GM12878 (cell line): ENCODE results near the gene YWHAQ. TPM values are rescaled to one million over a fixed set of nuclear protein-coding genes. Genes with fewer than 3 reads are reported as not detected.

Experiments used
- ATF3 ChIP-seq: IDR thresholded peaks from 2 replicates; pipeline ENCODE4 v1.6.1; 2011; ENCODE audit warnings: low read depth, mild to moderate bottlenecking, low read length, moderate library complexity, borderline replicate concordance; ENCODE audit errors: extremely low read depth
- BMI1 ChIP-seq: fragments of 450-650 bp; IDR thresholded peaks from 2 replicates; pipeline ENCODE4 v1.6.1; 2016; ENCODE audit warnings: mild to moderate bottlenecking, moderate library complexity, borderline replicate concordance
- CBFB ChIP-seq: IDR thresholded peaks from 2 replicates; pipeline ENCODE4 v1.6.1; 2016; ENCODE audit warnings: antibody characterized with exemption, low read depth
- CHD1 ChIP-seq: IDR thresholded peaks from 2 replicates; pipeline ENCODE4 v1.6.1; 2012; ENCODE audit warnings: low read depth, low read length, improper control_type of control experiment
- ELK1 ChIP-seq: IDR thresholded peaks from 2 replicates; pipeline ENCODE4 v1.6.1; 2012; ENCODE audit warnings: low read depth, low read length, improper control_type of control experiment
- EP300 ChIP-seq, 2 experiments: fragments of 150-350 bp in 1 of 2; IDR thresholded peaks; 2 replicates each; pipeline ENCODE4 v1.6.1; 2011 to 2012; ENCODE audit warnings: low read depth in 2 of 2, low read length in 2 of 2, borderline replicate concordance in 1 of 2, improper control_type of control experiment in 1 of 2, inconsistent platforms in 1 of 2; ENCODE audit not compliant: control insufficient read depth in 1 of 2
- IRF3 ChIP-seq: fragments of 450-650 bp; IDR thresholded peaks from 2 replicates; pipeline ENCODE4 v1.6.1; 2014; ENCODE audit warnings: mild to moderate bottlenecking
- MLLT1 ChIP-seq: fragments of 450-650 bp; IDR thresholded peaks from 2 replicates; pipeline ENCODE4 v1.6.1; 2016; ENCODE audit warnings: mild to moderate bottlenecking
- MTA3 ChIP-seq: IDR thresholded peaks from 2 replicates; pipeline ENCODE4 v1.6.1; 2012; ENCODE audit warnings: low read length, inconsistent platforms, borderline replicate concordance
- MXI1 ChIP-seq: fragments of 150-350 bp; IDR thresholded peaks from 2 replicates; pipeline ENCODE4 v1.6.1; 2011; ENCODE audit warnings: low read depth, mild to moderate bottlenecking, inconsistent platforms, low read length, improper control_type of control experiment
- MYC ChIP-seq: IDR thresholded peaks from 2 replicates; pipeline ENCODE4 v1.6.1; 2011; ENCODE audit warnings: mild to moderate bottlenecking, low read length, moderate library complexity, inconsistent platforms; ENCODE audit not compliant: insufficient read depth, insufficient replicate concordance, insufficient read length, severe bottlenecking
- NFXL1 ChIP-seq: fragments of 450-650 bp; IDR thresholded peaks from 2 replicates; pipeline ENCODE4 v1.6.1; 2017; ENCODE audit warnings: antibody characterized with exemption, mild to moderate bottlenecking, borderline replicate concordance
- NRF1 ChIP-seq: conservative IDR thresholded peaks from 2 replicates; pipeline ENCODE4 v1.6.1; 2011; ENCODE audit warnings: mild to moderate bottlenecking, low read depth, low read length, improper control_type of control experiment
- POU2F2 ChIP-seq: IDR thresholded peaks from 3 replicates; pipeline ENCODE4 v1.6.1; 2011; ENCODE audit warnings: low read depth, mild to moderate bottlenecking, low read length, borderline replicate concordance
- RELA ChIP-seq: fragments of 450-650 bp; IDR thresholded peaks from 2 replicates; pipeline ENCODE4 v1.8.0; 2014; ENCODE audit warnings: borderline replicate concordance; ENCODE audit not compliant: partially characterized antibody
- SIN3A ChIP-seq: IDR thresholded peaks from 2 replicates; pipeline ENCODE4 v1.6.1; 2012; ENCODE audit warnings: low read depth, low read length, improper control_type of control experiment
- SIX5 ChIP-seq: IDR thresholded peaks from 2 replicates; pipeline ENCODE4 v1.6.1; 2011; ENCODE audit warnings: mild to moderate bottlenecking, low read depth, low read length, moderate library complexity; ENCODE audit not compliant: severe bottlenecking
- SMAD1 ChIP-seq: fragments of 450-650 bp; IDR thresholded peaks from 2 replicates; pipeline ENCODE4 v1.6.1; 2018; ENCODE audit warnings: mild to moderate bottlenecking, low read depth; ENCODE audit not compliant: partially characterized antibody
- STAT1 ChIP-seq: fragments of 450-650 bp; conservative IDR thresholded peaks from 2 replicates; pipeline ENCODE4 v1.6.1; 2014; ENCODE audit warnings: antibody characterized with exemption, mild to moderate bottlenecking
- YY1 ChIP-seq: IDR thresholded peaks from 2 replicates; pipeline ENCODE4 v1.6.1; 2011; ENCODE audit warnings: low read depth, mild to moderate bottlenecking, low read length
- ZNF274 ChIP-seq: IDR thresholded peaks from one replicate; pipeline ENCODE4 v1.8.0; 2011; ENCODE audit not compliant: insufficient read length, insufficient read depth
- ZSCAN29 ChIP-seq: fragments of 450-650 bp; IDR thresholded peaks from 2 replicates; pipeline ENCODE4 v1.6.1; 2017; ENCODE audit warnings: mild to moderate bottlenecking, moderate library complexity
- ZZZ3 ChIP-seq: IDR thresholded peaks from 2 replicates; pipeline ENCODE4 v1.6.1; 2011; ENCODE audit warnings: low read depth; ENCODE audit not compliant: control insufficient read depth, insufficient read length
- polyA plus RNA-seq, 11 experiments: library from polyadenylated mRNA; depleted of rRNA in 4 of 11; unstranded in 6 of 11; stranded (reverse) in 5 of 11; fragments of >200 nt; fragmentation: Nextera tagmentation in 4 of 11; fragmentation: Illumina TruSeq in 1 of 11; extraction: Ambion mirVana in 4 of 11; extraction: Trizol in 1 of 11; gene quantifications; 1 replicate in 1 of 11; 2 replicates in 10 of 11; pipeline versions ENCODE4 v1.2.1 to v1.2.3, GENCODE V29; 2011 to 2016; ENCODE audit warnings: inconsistent platforms in 2 of 11, missing spikeins in 2 of 11, low read depth in 1 of 11
- total RNA-seq, 4 experiments: library from RNA; depleted of rRNA in 3 of 4; stranded (reverse); fragments of >200 nt in 3 of 4; fragmentation: Illumina TruSeq in 1 of 4; extraction: Trizol in 1 of 4; gene quantifications; 2 replicates each; pipeline versions ENCODE4 v1.2.1 to v1.2.3, GENCODE V29; 2013 to 2021
- TF ChIP-seq, protein P1 (sequence below): fragments of 450-650 bp; IDR thresholded peaks from 2 replicates; pipeline ENCODE4 v1.6.1; 2017; ENCODE audit warnings: low read depth, mild to moderate bottlenecking, moderate library complexity

YWHAQ gene
- total and polyA plus RNA-seq, 10 of the 15 experiments (the other 5 are each of a cell fraction or from before 2014, with no cell fraction given), result 63.0 to 515 (median 219) TPM

DNA sequence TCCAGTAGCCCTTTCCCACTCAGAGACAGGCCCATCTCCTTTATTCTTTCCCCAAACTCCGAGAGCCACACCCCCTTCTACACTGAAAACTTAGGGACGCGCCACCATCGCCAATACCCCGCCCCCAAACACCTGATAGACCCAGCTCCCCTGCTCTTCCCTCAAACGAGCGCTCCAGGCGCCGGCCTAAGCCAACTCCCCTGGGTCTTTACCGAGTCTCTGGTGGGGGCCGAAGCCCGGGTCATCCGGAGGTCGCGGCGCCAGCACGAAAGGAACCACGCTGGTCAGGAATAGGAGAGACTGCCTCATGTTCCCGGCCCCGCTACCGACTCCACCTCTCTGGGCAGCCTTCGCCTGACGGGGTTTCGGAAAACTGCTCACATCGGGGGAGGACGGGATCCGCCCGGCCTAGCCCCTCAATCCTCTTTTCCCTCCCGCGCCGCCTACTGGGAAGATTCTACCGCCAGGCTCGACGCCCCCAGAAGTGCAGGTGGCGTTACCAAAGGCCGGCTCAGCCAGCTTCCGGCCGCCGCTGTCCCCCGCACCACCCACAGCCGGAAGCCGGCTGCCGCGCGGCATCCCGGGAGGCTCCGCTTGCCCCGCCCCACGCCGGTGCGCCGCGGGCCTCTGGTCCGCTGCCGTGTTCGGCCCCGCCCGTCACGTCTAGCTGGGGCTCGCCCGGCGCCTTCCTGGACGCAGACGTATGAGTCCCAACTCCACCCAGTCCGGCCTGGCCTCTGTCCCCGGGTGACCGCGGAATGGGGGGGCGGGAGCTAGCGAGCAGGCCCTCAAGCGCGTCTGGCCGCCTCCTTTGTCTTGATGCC lies 75.3 kb downstream of the YWHAQ start, which contains the start of gene ADAM17 (continued):
- peak; percentile 18 for TF ChIP-seq RELA
- TF ChIP-seq STAT1, result no peak; the same call in 1 of the 2 replicates
- TF ChIP-seq CHD1, result no peak
- no peak for TF ChIP-seq BMI1
- TF ChIP-seq SMAD1, result no peak
- TF ChIP-seq EP300 (IDR thresholded peaks at IDR 0.05; ENCODE audit: borderline replicate concordance in 1 of 2, control insufficient read depth in 1 of 2, low read depth in 2 of 2, low read length in 2 of 2), result peak in 1 of 2 experiments; percentile 40; a peak in 1 of 4 replicates
- TF ChIP-seq NRF1, result peak; percentile 1; the same call in 1 of the 2 replicates
- TF ChIP-seq MLLT1, result no peak; the same call in 1 of the 2 replicates
- TF ChIP-seq, protein P1, sequence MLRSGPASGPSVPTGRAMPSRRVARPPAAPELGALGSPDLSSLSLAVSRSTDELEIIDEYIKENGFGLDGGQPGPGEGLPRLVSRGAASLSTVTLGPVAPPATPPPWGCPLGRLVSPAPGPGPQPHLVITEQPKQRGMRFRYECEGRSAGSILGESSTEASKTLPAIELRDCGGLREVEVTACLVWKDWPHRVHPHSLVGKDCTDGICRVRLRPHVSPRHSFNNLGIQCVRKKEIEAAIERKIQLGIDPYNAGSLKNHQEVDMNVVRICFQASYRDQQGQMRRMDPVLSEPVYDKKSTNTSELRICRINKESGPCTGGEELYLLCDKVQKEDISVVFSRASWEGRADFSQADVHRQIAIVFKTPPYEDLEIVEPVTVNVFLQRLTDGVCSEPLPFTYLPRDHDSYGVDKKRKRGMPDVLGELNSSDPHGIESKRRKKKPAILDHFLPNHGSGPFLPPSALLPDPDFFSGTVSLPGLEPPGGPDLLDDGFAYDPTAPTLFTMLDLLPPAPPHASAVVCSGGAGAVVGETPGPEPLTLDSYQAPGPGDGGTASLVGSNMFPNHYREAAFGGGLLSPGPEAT, result peak; percentile 77
- TF ChIP-seq ATF3, result no peak
- peak; percentile 42; the same call in 1 of the 3 replicates for TF ChIP-seq POU2F2
- TF ChIP-seq ZNF274, result no peak
- no peak for TF ChIP-seq ZSCAN29
- TF ChIP-seq NFXL1, result no peak
- TF ChIP-seq IRF3, result no peak
- TF ChIP-seq SIX5, result no peak
- TF ChIP-seq ELK1, result peak; percentile 82
- no peak for TF ChIP-seq MTA3
- no peak for TF ChIP-seq ZZZ3
- peak; percentile 36; the same call in 1 of the 2 replicates for TF ChIP-seq CBFB
- TF ChIP-seq MXI1, result peak; percentile 80
- TF ChIP-seq MYC, result no peak
- peak; percentile 67; the same call in 1 of the 2 replicates for TF ChIP-seq SIN3A
- 0 out of 2 replicates have a peak, but pooled peaks have one; percentile 30 for TF ChIP-seq YY1
